HG03558 (cell line): ENCODE measurements around the gene C1QTNF6.
"Not testable (repeated sequence)": the region's sequence is repeated elsewhere in the genome, so short reads cannot be mapped to it uniquely, and the experiment has no call there.

Experiments used
- ATAC-seq: cut with Tn5 transposase; IDR thresholded peaks from one replicate; pipeline ENCODE4 v1.9.1; 2021; ENCODE audit warnings: moderate number of reproducible peaks; ENCODE audit not compliant: unreplicated experiment; ENCODE audit errors: extremely low read depth

Gene C1QTNF6

DNA sequence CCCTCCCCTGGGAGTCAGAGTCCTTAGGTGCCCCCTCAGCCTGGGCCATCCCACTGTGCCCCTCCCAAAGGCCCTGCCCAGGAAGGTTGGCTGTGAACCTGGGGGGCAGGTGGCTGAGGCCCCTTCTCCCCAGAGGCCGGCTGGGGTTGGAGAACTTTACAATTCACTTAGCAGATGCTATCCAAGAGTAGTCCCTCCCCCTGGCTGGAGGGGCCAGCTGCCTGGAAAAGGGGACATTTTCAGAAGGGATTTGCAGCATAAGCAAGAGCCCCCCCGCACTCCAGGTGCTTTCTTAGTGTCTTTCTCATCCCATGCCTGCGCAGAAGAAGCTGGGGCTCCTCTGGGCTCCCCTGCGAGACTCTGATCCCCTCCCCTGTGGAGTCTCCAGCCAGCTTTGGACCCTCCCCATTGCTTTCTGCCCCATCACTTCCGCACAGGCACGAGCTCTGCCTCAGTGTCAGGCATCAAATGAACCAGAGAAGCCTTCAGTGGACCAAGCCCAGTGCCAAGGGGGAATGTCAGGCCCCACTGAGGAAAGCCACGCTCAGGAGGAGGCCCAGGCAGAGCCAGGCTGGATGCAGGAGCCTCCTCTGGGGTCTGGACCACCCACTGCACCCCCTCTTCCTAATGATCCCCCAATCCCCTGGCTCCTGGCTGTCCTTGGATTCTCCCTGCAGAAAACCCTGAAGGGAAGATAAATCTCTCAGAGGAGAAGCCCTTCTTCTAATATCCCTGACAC lies 20.5 kb upstream of the C1QTNF6 start:
- no peak for ATAC-seq

DNA sequence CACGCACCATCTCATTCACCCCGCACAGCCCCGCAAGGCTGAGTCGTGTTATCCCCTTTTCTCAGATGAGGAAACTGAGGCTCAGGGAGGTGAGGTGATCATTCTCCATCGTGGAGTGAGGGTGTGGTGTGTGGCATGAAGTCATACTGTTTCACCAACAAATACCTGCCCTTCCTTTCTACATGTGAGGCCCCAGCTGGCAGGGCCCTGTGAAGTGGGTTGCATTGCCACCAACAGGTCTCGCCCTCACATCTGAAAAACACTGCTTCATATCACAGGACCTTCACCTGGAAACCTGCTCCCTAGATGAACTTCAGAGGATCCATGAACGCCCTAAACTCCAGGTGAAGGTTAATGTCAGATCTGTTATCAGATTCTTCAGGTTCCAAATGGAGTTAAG lies 19.9 kb upstream of the C1QTNF6 start:
- no peak for ATAC-seq

DNA sequence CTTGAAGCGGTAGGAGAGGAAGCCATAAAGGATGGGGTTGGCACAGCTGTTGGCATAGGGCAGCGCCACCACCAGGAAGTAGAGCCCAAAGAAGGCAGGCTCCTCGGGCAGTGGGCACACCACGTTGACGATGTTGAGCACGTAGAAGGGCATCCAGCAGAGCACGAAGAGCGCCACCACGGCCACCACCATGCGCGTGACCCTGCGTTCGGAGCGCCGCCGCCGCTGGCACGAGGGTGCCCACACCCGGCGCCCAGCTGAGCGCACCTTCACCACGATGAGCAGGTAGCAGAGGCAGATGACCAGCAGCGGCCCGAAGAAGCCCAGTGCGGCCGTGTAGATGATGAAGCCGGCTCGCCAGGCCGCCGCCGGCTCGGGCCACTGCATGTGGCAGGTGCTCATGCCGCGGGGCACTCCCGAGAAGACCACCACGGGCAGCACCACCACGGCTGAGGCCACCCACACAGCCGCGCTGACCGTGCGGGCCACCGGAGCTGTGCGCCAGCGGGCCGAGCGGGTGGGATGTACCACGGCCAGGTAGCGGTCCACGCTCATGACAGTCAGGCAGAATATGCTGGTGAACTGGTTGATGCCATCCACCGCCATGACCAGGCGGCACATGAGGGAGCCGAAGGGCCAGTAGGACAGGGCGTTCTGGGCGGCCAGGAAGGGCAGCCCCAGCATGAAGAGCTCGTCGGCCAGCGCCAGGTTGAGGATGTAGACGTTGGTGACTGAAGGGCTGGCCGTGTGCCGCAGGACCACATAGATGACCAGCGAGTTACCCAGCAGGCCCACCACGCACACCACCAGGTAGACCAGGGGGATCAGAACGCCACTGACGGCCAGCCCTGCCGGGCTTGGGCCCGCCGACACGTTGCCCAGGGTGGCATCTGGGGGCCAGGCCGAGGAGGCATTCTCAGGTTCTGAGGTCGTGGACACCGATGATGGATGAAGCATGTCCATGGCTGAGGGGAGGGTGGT lies 19.1 kb upstream of the C1QTNF6 start:
- ATAC-seq: no peak

DNA sequence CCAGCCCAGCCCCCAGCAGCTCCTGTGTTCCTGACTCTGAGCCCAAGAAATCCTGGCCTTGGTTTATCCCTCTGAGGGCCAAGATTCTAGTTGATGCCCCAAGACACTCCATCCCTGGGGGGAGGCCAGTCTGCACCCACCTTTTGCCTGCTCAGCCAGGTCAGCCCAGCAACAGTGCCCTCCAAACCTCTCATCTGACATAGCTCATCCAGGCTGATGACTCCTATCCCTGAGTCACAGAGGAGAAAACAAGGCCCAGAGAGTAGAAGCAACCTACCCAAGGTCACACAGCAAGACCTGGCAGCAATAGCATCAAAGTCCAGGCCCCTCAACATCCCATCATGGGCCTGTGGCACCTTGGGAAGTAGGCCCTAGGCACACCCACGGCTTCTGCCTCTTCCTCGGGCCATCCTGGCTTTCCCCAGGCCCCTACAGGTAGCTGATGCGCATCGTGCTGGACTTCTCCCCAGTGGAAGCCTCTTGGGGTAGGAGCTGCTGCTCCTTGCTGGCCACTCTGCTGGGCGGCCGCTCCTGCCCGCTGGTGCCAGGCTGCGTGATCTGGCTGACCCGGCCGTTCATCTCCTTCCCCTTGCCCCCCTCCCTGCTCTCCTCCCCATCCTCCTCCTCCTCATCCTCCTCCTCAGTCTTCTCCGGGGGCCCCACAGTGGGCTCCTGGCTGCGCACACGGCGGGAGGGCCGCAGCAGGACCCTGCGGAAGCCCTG lies 18.2 kb upstream of the C1QTNF6 start:
- ATAC-seq: no peak

DNA sequence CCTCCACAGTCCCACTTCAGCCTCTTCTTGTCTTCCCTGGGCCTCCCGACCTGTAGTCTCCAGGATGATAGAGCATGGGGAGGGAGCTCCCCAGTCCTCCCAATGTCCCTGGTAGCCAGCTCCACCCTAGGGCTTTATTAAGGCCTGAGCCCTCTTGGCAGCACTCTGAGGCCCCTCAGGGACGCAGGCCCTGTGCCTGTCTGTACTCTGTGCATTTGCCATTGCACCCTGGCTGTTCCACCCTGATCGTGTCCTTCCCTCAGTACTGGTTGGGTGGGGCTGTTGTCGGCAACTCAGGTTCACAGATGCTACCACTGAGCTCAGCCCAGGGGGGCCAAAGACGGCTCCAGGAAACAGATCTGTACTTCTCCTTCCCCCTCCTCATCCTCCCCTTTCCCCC lies 17.0 kb upstream of the C1QTNF6 start:
- ATAC-seq: no peak

DNA sequence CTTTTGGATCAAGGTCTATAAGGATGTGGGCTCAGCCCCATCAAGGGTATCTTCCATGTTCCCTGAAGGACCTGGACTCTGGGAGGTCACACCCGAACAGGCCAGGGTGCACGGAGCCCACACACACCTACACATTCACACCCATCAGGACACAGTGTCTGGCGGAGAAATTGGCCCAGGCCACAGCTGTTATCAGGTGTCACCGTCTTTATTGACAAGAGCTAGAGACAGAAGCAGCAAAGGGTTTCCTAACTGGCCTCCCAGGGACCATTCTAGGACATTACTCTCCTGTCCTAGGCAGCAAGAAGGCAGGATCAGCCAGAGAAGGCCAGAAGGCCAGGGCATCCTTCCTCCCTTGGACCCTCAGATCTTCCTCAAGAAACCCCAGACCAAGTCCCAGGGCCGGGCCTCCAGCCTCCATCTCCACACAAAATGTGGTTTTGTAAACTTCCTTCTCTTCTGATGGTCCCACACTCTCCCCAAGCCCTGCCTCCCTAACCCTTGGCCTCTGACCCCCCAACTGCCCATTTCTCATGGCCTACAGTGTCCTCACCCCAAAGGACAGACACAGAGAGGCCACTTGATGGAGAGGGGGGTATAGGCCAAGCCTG lies 16.1 kb upstream of the C1QTNF6 start:
- no peak for ATAC-seq

DNA sequence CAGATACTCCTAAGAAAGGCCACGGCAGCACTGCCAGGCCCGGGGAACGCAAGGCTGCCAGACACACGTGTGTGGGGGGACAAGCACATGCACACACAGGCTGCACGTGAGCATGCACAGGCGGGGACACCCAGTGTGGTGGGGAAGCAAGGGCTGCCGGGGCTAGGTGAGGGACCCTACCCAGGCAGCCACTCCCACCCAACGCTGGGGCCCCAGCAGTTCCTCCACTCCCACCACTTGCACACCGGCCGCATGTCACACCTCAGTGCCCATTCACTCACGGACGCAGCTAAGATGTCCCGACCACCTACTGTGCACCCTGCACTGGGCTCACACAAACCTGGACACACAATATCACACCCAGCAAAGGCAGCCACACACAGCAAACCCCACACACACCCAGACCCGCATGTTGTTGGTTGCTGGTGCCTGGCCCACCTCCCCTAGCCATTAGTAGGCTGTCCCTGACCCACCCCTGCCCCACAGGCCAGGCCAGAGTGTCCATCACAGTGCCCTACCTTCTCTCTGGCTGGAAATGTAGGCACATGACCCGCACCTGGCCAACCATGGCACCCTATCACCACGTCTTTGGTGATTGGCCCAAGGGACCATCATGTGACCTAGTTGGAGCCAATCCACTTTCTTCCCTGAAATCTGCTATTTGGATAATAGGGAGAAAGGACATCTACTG lies 15.5 kb upstream of the C1QTNF6 start:
- no peak for ATAC-seq

DNA sequence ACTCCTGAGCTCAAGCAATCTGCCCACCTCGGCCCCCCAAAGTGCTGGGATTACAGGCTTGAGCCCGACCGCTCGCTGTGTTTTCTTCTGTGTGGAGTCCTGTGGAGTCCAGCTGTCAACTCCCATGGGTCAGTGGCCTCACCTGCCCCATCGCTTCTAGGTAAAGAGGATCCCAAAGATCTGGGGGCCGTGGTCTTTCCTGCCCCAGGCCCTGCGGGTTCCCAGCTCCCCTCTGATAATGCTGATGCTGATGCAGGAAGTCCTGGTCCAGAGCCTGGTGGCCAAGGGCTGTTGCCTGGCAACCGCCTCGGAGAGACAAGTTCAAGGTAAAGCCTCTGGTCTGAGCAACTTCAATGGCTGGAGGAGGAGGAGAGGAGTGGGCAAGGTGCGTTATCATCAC lies 14.7 kb upstream of the C1QTNF6 start:
- no peak for ATAC-seq

DNA sequence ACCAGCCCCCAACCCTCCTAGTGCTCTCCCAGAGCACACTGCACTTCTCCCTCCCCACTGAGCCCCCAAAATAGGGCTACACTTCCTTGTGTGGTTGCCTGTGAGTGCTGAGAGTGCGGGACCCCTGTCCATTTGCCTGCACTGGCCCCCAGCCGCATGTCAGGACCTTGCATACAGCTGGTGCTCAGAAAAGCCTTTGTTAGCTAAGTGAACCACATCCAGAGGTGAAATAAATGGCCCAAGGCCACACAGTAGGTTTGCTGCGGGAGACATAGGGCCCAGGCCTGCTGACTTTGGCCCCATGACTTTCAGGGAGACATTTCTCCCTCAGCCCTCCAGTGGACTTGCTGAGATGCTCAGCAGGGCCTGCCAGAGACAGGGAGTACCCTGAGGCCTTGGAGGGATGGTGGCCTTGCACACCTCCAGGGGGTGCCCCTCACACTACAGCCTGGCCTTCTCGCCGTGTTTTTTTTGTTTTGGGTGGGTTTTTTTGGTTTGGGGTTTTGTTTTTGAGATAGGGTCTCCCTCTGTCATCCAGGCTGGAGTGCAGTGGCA lies 14.0 kb upstream of the C1QTNF6 start:
- no peak for ATAC-seq

DNA sequence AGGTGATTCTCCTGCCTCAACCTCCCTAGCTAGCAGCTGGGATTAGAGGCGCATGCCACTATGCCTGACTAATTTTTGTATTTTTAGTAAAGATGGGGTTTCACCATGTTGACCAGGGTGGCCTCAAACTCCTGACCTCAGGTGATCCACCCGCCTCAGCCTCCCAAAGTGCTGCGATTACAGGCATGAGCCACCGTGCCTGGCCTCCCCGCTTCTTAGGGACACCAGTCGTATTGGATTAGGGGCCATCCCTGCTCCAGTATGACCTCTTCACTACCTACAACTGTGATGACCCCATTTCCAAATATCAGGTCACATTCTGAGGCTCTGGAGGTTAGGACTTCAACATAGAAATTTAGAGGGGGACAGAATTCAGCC lies 13.4 kb upstream of the C1QTNF6 start:
- not testable (repeated sequence) for ATAC-seq

DNA sequence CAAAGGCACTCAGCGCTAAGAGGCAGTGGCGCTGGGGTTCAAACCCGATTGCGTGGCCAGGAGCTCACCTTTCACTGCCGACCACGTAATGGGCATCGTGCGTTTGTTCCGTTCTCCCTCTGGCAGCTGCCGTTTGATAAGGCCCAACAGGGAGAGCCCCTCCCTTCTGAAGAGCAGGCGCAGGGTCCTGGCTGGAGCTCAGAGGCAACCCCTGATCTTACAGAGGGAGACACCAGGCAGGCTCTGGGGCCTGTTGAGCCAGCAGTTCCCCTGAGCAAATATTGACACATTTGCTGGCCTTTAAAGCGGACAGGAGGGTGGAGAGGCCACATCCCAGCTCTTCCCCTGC lies 11.7 kb upstream of the C1QTNF6 start:
- ATAC-seq: no peak

DNA sequence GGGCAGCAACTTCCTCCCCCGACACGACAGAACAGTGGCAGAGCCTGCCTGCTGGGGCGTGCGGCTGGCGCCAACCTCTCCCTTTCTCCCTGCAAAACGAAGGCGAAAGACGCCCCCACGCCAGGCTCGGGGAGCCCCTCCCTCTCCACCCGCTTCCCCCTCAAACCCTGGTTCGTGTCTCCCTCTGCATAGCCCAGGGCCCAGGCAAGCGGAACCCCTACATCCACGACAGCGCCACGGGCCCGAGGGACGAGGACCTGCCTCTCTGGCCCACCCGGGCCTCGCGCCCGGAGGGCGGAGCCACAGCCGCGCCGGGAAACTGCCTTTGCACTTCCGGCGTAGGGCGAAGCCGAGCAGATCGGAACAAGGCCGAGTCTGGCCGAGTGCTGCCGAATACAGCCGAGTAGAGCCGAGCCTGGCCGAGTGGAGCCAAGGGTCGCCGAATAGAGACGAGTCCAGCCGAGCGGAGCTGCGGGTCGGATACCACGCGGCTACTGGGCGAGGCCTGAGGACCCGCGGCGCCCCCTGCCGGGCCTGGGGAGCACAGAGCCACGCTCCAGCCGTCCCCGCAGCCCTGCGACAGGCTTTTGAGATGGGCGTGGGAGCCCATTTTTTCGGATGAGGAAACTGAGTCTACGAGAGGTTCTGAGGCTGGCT lies 11.2 kb upstream of the C1QTNF6 start:
- ATAC-seq: peak; percentile 67

DNA sequence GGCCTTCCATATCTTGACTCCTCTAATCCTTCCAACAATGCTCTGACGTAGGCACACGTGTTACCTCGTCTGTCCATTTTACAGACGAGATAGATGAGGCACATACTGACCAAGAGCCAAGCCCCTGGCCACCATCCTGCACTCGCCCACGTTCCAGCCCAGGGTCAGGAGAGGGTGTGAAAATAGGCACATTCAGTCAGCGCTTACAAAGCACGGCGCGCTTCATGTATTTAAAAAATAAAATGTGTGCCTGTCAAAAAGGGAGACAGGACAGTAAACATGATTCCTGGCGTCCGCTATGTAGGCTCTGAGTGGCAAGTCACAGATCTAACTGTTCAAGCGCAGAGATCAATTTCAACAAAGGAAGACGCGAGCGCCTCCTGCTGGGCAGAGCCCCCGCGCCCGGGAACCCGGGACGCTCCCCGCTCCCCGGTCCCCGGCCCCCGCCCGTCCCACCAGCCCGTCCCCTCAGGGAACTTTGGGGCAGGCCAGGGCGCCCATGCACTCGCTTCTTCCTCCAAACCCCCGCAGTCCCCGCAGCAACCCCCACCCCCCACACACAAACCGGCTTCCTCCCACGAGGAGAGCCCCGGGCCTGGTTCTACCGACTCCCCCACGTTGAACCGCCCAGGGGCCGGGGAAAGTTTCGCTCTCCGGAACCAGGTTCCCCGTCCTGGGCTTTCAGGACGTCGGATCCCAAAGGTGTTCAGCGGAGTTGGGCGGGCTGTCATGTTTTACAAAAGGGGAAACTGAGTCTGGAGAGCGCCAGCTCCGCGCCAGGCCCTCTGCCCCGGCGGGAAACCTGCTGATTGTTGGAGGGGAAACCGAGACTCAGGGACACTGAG lies 10.4 kb upstream of the C1QTNF6 start:
- no peak for ATAC-seq

DNA sequence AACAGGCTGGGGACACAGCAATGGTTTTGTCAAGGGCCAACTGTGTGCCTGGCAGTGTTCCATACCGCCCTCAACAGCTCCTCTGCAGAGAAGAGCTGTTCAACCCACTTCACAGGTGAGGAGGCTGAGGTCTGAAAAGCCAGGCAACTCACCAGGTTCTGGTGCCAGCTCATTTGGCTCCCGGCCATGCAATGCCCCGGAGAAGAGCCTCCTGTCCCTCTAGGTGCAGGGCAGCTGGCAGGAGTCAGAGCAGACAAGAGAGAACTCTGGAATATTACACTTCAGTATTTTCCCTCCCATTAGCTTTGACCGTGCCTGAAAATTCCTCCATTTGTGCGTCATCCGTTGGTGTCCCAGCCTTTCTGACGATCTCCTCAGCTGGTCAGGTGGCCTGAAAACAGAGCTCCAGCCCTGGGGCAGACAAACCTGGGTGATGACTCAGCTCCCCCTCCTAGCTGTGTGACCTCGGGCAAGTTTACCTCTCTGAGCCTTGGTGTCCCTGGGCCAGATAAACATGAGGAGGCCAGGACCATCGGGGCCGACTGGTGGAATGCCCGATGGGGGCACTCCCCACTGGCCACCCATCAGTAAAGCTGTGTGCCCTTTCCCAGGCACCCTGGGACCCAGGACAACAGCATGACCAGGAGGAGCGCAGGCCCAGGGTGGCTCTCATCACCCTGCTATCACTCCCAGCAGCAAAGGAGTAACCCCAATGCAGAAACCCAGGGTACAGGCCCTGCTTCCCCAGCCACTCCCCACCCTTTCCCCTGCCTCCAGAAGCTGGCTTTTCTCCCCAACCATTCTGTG lies 9.6 kb upstream of the C1QTNF6 start:
- ATAC-seq: no peak

DNA sequence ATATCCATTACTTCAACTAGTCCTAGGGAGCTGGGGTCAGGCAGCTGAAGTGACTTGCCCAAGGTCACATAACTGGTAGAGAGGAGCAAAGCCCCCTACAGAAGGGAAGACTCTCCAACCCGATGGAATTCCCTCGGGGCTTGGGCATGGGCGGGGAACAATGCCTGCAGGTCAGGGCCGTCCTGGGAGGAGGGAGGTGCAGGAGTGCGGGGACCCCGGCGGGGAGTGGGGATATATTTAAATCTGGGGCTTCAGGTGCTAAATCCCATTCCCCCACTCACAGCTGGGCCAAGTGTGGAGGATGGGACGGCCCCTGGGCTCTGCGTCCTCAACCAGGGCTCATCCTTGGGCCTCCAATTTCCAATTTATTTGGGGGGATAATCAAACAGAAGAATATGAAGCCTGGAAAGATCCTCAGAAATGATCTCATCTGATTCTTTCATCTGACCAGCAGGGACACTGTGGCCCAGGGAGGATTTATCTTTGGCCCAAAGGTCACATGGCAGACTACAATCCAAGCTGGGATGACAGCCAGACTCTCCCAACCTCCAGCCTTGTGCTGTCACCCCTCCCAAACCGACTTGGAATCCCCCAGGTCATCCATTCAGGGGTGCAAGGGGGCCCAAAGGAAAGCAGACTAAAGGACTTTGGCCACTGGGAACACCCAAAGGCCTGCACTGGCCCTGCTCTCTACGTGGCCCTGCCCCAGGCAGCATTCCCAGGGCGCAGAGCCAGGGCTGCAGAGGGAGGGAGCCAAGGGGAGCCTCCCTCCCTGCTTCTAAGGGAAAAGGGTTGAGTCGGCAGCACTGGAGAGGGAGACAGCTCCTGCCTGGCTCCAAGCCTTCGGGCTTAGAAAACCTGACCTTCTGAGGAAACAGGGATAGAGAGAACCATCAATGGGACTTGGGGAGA lies 8.7 kb upstream of the C1QTNF6 start:
- no peak for ATAC-seq

DNA sequence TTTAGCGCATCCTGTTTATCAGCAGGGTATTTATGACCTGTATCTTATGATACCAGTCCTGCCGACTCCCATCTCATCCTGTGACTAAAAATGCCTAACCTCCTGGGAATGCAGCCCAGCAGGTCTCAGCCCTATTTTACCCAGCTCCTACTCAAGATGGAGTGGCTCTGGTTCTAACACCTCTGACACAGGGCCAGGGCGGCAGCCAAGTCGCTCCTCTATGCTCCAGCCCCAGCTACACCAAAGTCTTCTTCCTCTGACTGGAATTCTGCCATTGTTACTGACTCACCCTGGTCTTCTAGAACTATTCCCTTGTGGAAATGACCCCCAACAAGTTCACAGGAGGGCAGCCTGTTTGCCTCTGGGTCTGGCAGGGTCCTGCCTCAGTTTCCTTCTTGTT lies 7.9 kb upstream of the C1QTNF6 start:
- no peak for ATAC-seq
